Lung (tissue), 12 donors: ENCODE measurements around the gene DMPK. TPM values are rescaled to one million over a fixed set of nuclear protein-coding genes. Genes with fewer than 3 reads are reported as not detected.
"Not testable (repeated sequence)": the region's sequence is repeated elsewhere in the genome, so short reads cannot be mapped to it uniquely, and the experiment has no call there.

Experiments used
- ATAC-seq: fragments of 200-7000 bp; cut with Tn5 transposase; one replicate; pipeline ENCODE4 v1.9.1; 2020; ENCODE audit warnings: moderate number of reproducible peaks; ENCODE audit not compliant: insufficient read depth, low FRiP score
- DNase-seq, 3 donors: peaks; one replicate each; pipeline ENCODE4 v3.0.0-alpha.2; 2013 to 2017
- H3K27ac ChIP-seq, 2 donors: one replicate each; pipeline ENCODE4 v1.5.1; 2013; ENCODE audit warnings: mild to moderate bottlenecking in 2 of 2, moderate library complexity in 2 of 2, control low read depth in 1 of 2, inconsistent platforms in 1 of 2, low read depth in 1 of 2, low read length in 1 of 2
- H3K27me3 ChIP-seq, 3 donors: one replicate each; pipeline ENCODE4 v1.5.1; 2013; ENCODE audit warnings: low read length in 2 of 3; ENCODE audit not compliant: control insufficient read depth in 3 of 3, insufficient read depth in 3 of 3
- H3K36me3 ChIP-seq, 4 donors: one replicate each; pipeline ENCODE4 v1.5.1; 2013; ENCODE audit warnings: low read length in 4 of 4, mild to moderate bottlenecking in 1 of 4, moderate library complexity in 1 of 4; ENCODE audit not compliant: control insufficient read depth in 4 of 4, insufficient read depth in 4 of 4
- H3K4me1 ChIP-seq, 5 donors: one replicate each; pipeline ENCODE4 v1.5.1; 2013; ENCODE audit warnings: low read length in 5 of 5, mild to moderate bottlenecking in 2 of 5, moderate library complexity in 1 of 5; ENCODE audit not compliant: control insufficient read depth in 5 of 5, insufficient read depth in 5 of 5
- H3K4me3 ChIP-seq: one replicate; pipeline ENCODE4 v1.5.1; 2013; ENCODE audit warnings: mild to moderate bottlenecking, control low read depth, moderate library complexity
- H3K9ac ChIP-seq, 2 donors: one replicate each; pipeline ENCODE4 v1.5.1; 2013; ENCODE audit warnings: low read length in 2 of 2, control low read depth in 1 of 2; ENCODE audit not compliant: insufficient read depth in 1 of 2
- H3K9me3 ChIP-seq, 4 donors: one replicate each; pipeline ENCODE4 v1.5.1; 2013; ENCODE audit warnings: low read length in 3 of 4, mild to moderate bottlenecking in 1 of 4, moderate library complexity in 1 of 4; ENCODE audit not compliant: control insufficient read depth in 4 of 4, insufficient read depth in 3 of 4
- CTCF ChIP-seq: IDR thresholded peaks from 2 replicates; pipeline ENCODE4 v1.5.1; 2012; ENCODE audit warnings: mild to moderate bottlenecking; ENCODE audit errors: control extremely low read depth, extremely low read depth
- WGBS, 2 donors: extraction: QIAGEN DNeasy Blood & Tissue Kit; methylation state at CpG; one replicate each; pipeline ENCODE4 v1.1.7; 2013; 5-methylcytosine and 5-hydroxymethylcytosine counted together
- polyA plus RNA-seq, 2 donors: library from polyadenylated mRNA; stranded (reverse); fragments of 200-250 nt; gene quantifications; one replicate each; pipeline ENCODE4 v1.2.1, GENCODE V29; 2013
- total RNA-seq, 2 donors: library from RNA; depleted of rRNA in 1 of 2; stranded (reverse); fragments of >200 nt in 1 of 2; gene quantifications; one replicate each; pipeline ENCODE4 v1.2.1, GENCODE V29; 2014 to 2021
- donor health status: control.
- donor health status: control.
- donor health status: Bipolar disorder and iron deficiency.
- donor health status: healthy.
- donor health status: DM: yes; HTN: yes; CAD: no.

DMPK gene
- total and polyA plus RNA-seq, 4 donors = 32.4 to 70.4 (median 40.4) TPM

- TF ChIP-seq CTCF = no peak
- Histone ChIP-seq H3K27me3 (no peaks in the 10 kb centered on the region), H3K27ac (peak overlapping the region; percentile 7 to 34), H3K4me3 (peak overlapping the region; percentile 81), H3K9ac (peak overlapping the region; percentile 47 to 56), H3K36me3 (peaks cover 0 to 3% (median 0%) of the 10 kb centered on the region in 4 donors), H3K4me1 (peaks cover 0 to 11% (median 0%) of the 10 kb centered on the region in 5 donors), H3K9me3 (no peaks in the 10 kb centered on the region)
- ATAC-seq (no peak), DNase-seq (peak in 2 of 3 donors; percentile 12 to 13)
- 7 to 15% methylated on average over 10 of the region's 10 CpGs for WGBS, 2 donors
Observed at GRCh38 chr19:45729800-45730290, 52.4 kb downstream of the DMPK start.

GRCh38 chr19:45728683-45729082 lies 53.6 kb downstream of the DMPK start:
- WGBS, 2 donors = 95 to 98% methylated on average over 18 of the region's 18 CpGs

GRCh38 chr19:45720065-45720464 lies 62.2 kb downstream of the DMPK start:
- not testable (repeated sequence) for H3K27me3 ChIP-seq, DNase-seq, ATAC-seq, H3K4me3 ChIP-seq, H3K9ac ChIP-seq, H3K9me3 ChIP-seq, H3K27ac ChIP-seq
- WGBS, 2 donors = 97 to 99% methylated on average over 11 of the region's 11 CpGs
- peaks cover 0 to 12% (median 5%) of the 10 kb centered on the region in 4 donors for H3K36me3 ChIP-seq
- H3K4me1 ChIP-seq = peaks cover 0 to 15% (median 9%) of the 10 kb centered on the region in 5 donors

More at GRCh38 chr19:45728683-45729082, 53.6 kb downstream of the DMPK start:
- H3K4me3 ChIP-seq, H3K9ac ChIP-seq, ATAC-seq, H3K27me3 ChIP-seq, H3K9me3 ChIP-seq, H3K36me3 ChIP-seq, H3K27ac ChIP-seq, DNase-seq: not testable (repeated sequence)
- H3K4me1 ChIP-seq = peaks cover 0 to 11% (median 0%) of the 10 kb centered on the region in 5 donors

Other genes with a start within 250 kb of the DMPK start
- 10 to 100 TPM in 1 of 2 donors, 1 to 10 TPM in 1; 3.5 to 13.6 TPM for gene OPA3, start 197.7 kb downstream of the DMPK start, total RNA-seq
- gene OPA3, start 197.7 kb downstream of the DMPK start, polyA plus RNA-seq = 1 to 10 TPM; 5.5 to 9.9 TPM
- gene GPR4, start 180.3 kb downstream of the DMPK start, total RNA-seq = 10 to 100 TPM in 1 of 2 donors, 1 to 10 TPM in 1; 1.3 to 11.0 TPM
- 10 to 100 TPM; 12.6 to 12.8 TPM for gene GPR4, start 180.3 kb downstream of the DMPK start, polyA plus RNA-seq
- 10 to 100 TPM; 31.9 to 74.5 TPM for gene EML2, start 143.1 kb downstream of the DMPK start, total RNA-seq
- 10 to 100 TPM; 32.5 to 47.7 TPM for gene EML2, start 143.1 kb downstream of the DMPK start, polyA plus RNA-seq
- gene GIPR, start 114.3 kb downstream of the DMPK start, total RNA-seq = 10 to 100 TPM in 1 of 2 donors, 1 to 10 TPM in 1; 4.7 to 14.9 TPM
- 1 to 10 TPM; 2.2 to 6.4 TPM for gene GIPR, start 114.3 kb downstream of the DMPK start, polyA plus RNA-seq
- 100 to 1,000 TPM; 151 to 319 TPM for gene SNRPD2, start 90.5 kb downstream of the DMPK start, total RNA-seq
- 100 to 1,000 TPM; 354 to 410 TPM for gene SNRPD2, start 90.5 kb downstream of the DMPK start, polyA plus RNA-seq
- 10 to 100 TPM in 1 of 2 donors, 1 to 10 TPM in 1; 6.3 to 12.2 TPM for gene QPCTL, start 89.8 kb downstream of the DMPK start, total RNA-seq
- 10 to 100 TPM in 1 of 2 donors, 1 to 10 TPM in 1; 6.7 to 13.3 TPM for gene QPCTL, start 89.8 kb downstream of the DMPK start, polyA plus RNA-seq
- 10 to 100 TPM; 11.2 to 19.0 TPM for gene FBXO46, start 51.6 kb downstream of the DMPK start, total RNA-seq
- 1 to 10 TPM; 7.6 to 8.3 TPM for gene FBXO46, start 51.6 kb downstream of the DMPK start, polyA plus RNA-seq
- gene MEIOSIN, start 49.1 kb downstream of the DMPK start, total RNA-seq = not detected
- not detected for gene MEIOSIN, start 49.1 kb downstream of the DMPK start, polyA plus RNA-seq
- gene SIX5, start 13.2 kb downstream of the DMPK start, total RNA-seq = 10 to 100 TPM; 13.5 to 17.4 TPM
- 10 to 100 TPM; 11.7 to 12.7 TPM for gene SIX5, start 13.2 kb downstream of the DMPK start, polyA plus RNA-seq
- 10 to 100 TPM; 25.4 to 58.2 TPM for gene DMWD, start 10.4 kb upstream of the DMPK start, total RNA-seq
- gene DMWD, start 10.4 kb upstream of the DMPK start, polyA plus RNA-seq = 10 to 100 TPM; 21.2 to 28.3 TPM
- gene RSPH6A, start 32.8 kb upstream of the DMPK start, total RNA-seq = under 1 TPM in 1 of 2 donors, not detected in 1; 0.34 TPM
- gene RSPH6A, start 32.8 kb upstream of the DMPK start, polyA plus RNA-seq = under 1 TPM in 1 of 2 donors, not detected in 1; 0.06 TPM
- gene SYMPK, start 80.7 kb upstream of the DMPK start, total RNA-seq = 10 to 100 TPM; 47.5 to 82.1 TPM
- gene SYMPK, start 80.7 kb upstream of the DMPK start, polyA plus RNA-seq = 100 to 1,000 TPM in 1 of 2 donors, 10 to 100 TPM in 1; 40.3 to 125 TPM
- under 1 TPM; 0.43 to 0.49 TPM for gene FOXA3, start 81.8 kb upstream of the DMPK start, total RNA-seq
- under 1 TPM; 0.53 to 0.68 TPM for gene FOXA3, start 81.8 kb upstream of the DMPK start, polyA plus RNA-seq
- 10 to 100 TPM; 21.8 to 24.3 TPM for gene IRF2BP1, start 103.7 kb upstream of the DMPK start, total RNA-seq
- gene IRF2BP1, start 103.7 kb upstream of the DMPK start, polyA plus RNA-seq = 10 to 100 TPM; 10.9 to 16.5 TPM
- 1 to 10 TPM; 2.9 to 6.7 TPM for gene MYPOP, start 120.1 kb upstream of the DMPK start, total RNA-seq
- gene MYPOP, start 120.1 kb upstream of the DMPK start, polyA plus RNA-seq = 1 to 10 TPM; 3.8 to 5.3 TPM
- not detected for gene NANOS2, start 132.3 kb upstream of the DMPK start, total RNA-seq
- gene NANOS2, start 132.3 kb upstream of the DMPK start, polyA plus RNA-seq = not detected
- gene NOVA2, start 191.4 kb upstream of the DMPK start, total RNA-seq = 10 to 100 TPM in 1 of 2 donors, 1 to 10 TPM in 1; 2.9 to 11.6 TPM
- gene NOVA2, start 191.4 kb upstream of the DMPK start, polyA plus RNA-seq = 1 to 10 TPM; 2.3 to 6.7 TPM
- gene CCDC61, start 213.0 kb upstream of the DMPK start, total RNA-seq = 10 to 100 TPM in 1 of 2 donors, 1 to 10 TPM in 1; 7.8 to 21.0 TPM
- gene CCDC61, start 213.0 kb upstream of the DMPK start, polyA plus RNA-seq = 10 to 100 TPM in 1 of 2 donors, 1 to 10 TPM in 1; 9.4 to 12.5 TPM
- gene PGLYRP1, start 240.6 kb upstream of the DMPK start, total RNA-seq = 1 to 10 TPM; 1.1 to 1.3 TPM
- 10 to 100 TPM in 1 of 2 donors, 1 to 10 TPM in 1; 1.0 to 21.7 TPM for gene PGLYRP1, start 240.6 kb upstream of the DMPK start, polyA plus RNA-seq